Coronary artery (tissue), 2 donors: ENCODE measurements around the gene ASCC3.

ENCODE experiments used
- DNase-seq: peaks from one replicate; pipeline ENCODE4 v3.0.0-alpha.2; 2017; ENCODE audit warnings: low spot score
- H3K27ac ChIP-seq, 2 donors: fragments of 200-600 bp; sonication (generic); one replicate each; pipeline ENCODE4 v1.5.1; 2016 to 2019
- H3K4me3 ChIP-seq: fragments of 200-600 bp; sonication (generic); 2 replicates; pipeline ENCODE4 v1.5.1; 2016; ENCODE audit warnings: mild to moderate bottlenecking, moderate library complexity
- TF ChIP-seq, protein P1 (sequence below): fragments of 200-600 bp; sonication (generic); IDR thresholded peaks from one replicate; pipeline ENCODE4 v1.5.1; 2019; ENCODE audit warnings: antibody characterized with exemption

ASCC3 gene

DNA sequence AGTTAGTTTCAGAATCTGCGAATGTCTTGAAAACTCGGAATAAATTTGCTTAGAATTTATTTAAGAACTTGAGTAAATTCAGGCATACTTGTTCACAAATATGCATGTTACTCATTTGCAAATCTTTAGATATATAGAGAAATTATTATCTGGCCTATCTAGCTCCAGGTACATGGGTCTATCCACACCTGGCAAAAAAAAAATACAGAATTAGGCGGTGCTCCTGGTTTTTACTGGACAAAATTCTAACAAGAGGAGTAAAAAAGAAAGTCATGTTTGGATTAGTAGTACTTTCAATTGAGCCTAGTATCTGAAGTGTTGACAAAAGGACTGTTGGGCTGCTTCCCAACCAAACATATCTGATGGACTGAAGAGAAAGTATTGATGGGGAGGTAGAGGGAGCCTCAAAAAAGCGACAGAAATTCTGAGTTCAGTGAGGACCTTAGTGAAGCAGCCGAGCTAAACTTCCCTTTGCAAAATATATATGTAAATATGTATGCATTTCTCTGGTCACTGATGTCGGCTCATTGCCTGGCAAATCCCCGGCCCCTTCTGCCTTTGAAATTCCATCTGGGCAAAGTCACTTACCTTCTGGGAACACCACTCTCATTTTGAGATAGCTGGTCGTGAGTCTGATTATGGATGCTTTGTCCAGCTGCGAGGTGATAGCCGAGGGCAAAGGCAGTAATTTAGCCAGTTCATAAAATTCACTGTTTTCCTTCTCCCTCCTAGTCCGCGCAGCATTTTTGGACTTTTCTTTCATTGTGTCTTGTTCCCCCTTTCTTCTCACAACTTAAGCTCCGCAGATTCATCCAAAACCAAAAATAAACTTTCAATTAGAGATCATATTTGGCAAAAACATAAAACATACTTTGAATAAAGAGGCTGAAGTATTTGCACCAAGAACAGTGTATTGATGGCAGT is 418.2 kb downstream of the ASCC3 start:
- Histone ChIP-seq H3K27ac (no peak overlapping the region), H3K4me3 (no peak overlapping the region)
- TF ChIP-seq, protein P1, sequence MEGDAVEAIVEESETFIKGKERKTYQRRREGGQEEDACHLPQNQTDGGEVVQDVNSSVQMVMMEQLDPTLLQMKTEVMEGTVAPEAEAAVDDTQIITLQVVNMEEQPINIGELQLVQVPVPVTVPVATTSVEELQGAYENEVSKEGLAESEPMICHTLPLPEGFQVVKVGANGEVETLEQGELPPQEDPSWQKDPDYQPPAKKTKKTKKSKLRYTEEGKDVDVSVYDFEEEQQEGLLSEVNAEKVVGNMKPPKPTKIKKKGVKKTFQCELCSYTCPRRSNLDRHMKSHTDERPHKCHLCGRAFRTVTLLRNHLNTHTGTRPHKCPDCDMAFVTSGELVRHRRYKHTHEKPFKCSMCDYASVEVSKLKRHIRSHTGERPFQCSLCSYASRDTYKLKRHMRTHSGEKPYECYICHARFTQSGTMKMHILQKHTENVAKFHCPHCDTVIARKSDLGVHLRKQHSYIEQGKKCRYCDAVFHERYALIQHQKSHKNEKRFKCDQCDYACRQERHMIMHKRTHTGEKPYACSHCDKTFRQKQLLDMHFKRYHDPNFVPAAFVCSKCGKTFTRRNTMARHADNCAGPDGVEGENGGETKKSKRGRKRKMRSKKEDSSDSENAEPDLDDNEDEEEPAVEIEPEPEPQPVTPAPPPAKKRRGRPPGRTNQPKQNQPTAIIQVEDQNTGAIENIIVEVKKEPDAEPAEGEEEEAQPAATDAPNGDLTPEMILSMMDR = no peak
- no peak for DNase-seq

DNA sequence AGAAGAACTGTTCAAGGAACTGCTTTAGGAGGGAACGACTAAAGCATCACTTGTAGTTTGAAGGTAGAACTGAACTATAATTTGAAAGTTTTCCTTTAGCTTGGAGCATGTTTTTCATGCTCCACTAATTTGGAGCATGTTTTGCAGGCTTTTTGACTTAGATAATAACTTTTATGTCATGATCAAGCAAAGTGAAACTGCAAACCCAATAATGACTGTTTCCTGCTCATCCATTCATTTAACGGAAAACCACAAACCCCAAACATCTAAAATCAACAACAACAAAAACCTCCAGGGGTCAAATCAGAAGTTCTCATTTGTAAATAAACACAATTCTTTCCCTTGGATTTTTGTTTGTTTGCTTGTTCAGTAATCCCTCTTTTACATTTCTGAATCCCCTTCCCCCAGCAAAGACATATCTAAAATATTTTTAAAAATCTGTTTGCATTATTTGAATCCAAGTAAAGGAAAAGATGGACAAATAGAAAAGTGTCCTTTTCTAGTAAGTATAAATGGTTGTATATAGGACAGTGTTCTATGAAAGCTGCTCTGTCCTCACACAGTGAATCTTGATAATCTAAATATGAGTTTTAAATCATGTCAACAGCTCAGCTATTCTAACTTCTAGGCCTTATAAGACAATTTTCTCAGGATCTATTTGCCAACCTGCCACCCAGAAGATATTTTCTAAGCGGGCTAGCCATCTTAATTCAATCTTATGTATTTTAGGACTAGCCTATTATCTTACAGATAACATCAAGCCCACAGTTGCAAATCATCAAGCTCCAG is 419.0 kb downstream of the ASCC3 start:
- no peak for DNase-seq
- TF ChIP-seq, protein P1 = no peak
- Histone ChIP-seq H3K27ac (no peak overlapping the region), H3K4me3 (no peak overlapping the region)

DNA sequence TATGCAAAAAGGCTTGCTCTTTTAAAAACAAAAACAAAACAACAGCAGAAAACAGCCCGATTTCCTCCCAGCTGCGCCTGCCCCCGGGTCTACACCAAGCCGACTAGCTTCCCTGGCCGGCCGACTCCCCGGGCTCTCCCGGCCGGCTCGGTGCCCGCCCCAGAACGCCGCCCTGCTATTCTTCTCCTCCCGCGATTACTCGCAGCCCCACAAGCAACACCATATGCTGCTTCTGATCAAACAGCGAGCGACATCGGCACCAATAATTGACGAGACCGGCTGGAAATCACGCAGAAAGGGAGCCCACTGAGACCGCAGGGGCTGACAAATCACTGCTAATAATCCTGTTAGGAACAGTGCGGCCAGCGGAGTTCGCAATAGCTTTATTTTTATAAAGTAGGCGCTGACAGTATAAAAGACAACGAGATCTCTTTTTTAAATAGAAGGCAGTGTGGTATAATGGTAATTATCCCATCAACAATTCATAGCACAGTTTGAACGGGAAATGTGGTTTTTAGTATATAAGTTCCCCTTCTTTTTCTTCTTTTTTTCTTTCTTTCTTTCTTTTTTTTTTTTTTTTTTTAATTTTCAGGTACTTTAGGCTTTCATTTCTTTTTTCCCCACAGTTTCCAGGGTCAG is 419.7 kb downstream of the ASCC3 start:
- no peak overlapping the region for H3K27ac ChIP-seq
- DNase-seq = no peak
- TF ChIP-seq, protein P1 = no peak
- H3K4me3 ChIP-seq = no peak overlapping the region

DNA sequence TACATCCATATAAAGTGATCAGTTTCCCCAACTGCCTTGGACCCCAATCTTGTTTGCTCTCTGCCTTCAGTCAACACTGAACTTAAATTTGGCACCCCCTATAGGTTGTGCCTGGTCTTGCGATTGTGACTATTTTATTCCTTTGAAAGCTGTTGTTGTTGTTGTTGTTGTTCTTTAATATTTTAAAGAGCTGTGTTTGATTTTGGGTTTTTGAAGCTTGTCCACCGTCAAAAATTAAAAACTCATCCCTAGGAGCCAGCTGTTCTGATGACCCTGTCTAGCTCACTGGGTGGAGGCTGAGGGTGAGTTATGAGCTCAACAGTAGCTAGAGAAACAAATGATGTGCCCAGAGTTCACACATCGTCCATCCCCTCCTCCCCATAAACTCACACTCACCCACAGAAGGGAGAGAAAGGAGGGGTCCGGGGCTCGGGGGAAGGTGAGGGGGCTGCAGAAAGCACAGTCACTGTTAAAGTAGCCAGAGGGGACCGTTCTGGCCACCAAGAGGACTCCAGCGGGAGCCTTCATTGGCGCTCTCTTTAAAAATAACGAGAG is 420.4 kb downstream of the ASCC3 start:
- Histone ChIP-seq H3K4me3 (no peak overlapping the region), H3K27ac (no peak overlapping the region)
- TF ChIP-seq, protein P1 = no peak
- no peak for DNase-seq

DNA sequence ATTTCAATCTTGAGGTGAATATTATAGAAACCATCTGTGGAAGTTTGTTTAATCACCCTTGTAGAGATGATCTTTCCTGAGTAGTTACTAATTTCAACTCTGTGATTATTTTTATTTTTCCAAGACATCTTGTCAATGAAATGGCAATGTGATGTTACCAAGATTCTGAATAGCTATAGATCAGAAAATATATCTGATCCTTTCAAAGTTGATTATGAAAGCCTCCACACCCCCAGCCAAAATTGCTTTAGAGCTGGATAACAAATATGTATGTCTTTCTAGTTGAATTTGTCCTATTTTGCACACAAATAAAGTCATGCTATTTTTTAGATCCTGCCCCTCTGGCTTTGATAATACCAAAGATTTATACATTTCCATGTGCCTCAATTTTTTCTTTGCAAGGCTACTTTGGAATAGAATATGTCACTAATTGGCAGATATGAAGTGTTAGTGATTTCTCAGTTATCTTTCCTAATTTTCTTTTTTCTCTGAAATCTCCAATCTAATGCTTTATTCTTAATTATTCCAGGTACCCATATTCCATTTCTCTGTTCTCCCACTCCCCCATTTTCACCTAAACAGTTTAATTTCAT is 421.4 kb downstream of the ASCC3 start:
- no peak for DNase-seq
- TF ChIP-seq, protein P1 = no peak
- H3K27ac ChIP-seq = no peak overlapping the region

DNA sequence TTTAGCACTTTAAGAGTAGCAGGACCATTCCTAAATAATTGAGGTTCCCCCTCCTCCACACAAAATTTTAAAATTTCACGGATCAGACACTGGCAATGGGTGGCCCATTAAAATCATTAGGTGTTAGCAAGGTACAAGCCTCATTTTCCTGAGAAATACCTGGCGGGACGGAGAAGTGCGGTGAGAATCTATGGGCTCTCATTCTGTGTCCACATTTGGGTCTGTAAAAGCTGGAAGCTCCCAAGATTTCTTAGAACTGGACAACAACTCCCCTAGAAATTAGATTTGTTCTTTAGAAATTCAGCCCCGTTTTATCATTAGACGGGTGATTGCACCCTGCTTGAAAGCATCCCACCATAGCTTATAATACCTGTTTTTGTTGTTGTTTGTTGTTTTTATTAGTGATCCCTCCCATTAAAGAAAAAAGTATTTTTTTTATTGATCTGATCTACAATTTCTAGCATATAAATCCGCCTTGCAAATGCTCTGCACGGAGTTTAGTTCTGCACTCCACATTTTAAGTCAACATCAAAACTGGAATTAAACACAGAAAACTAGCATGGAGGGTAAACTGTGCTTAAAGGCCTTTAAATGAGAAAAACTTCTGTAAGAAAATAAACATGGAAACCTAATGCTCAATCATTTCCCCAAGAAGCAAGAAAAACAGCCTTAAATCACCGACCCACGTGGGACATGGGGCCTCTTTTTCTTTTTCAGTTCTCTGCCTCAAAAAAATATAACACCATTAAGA is 422.1 kb downstream of the ASCC3 start:
- TF ChIP-seq, protein P1 = no peak
- H3K27ac ChIP-seq = no peak overlapping the region
- no peak overlapping the region for H3K4me3 ChIP-seq
- no peak for DNase-seq

More for the DNA sequence above, 421.4 kb downstream of the ASCC3 start:
- H3K4me3 ChIP-seq = no peak overlapping the region
